ENCODE results near the gene RPE.

The RPE gene

GRCh38 chr2:210002158-210003157, at the start of gene RPE:
TSS of gene RPE (plus strand) at chr2:210002638. CDS start at chr2:210002662, 24 bp downstream.
- peak; percentile 91 to 96 for DNase-seq (ENCODE audit: low read depth in 2 of 2)

- DNase-seq (ENCODE audit: low read depth in 2 of 2) = no peak
Measured at GRCh38 chr2:209956271-209956670, 46.2 kb upstream of the RPE start.

- no peak for DNase-seq (ENCODE audit: low read depth in 2 of 2)
Measured at GRCh38 chr2:209958016-209958415, 44.4 kb upstream of the RPE start.

GRCh38 chr2:209960045-209960444, 42.4 kb upstream of the RPE start:
- no peak for DNase-seq (ENCODE audit: low read depth in 2 of 2)

- no peak for DNase-seq (ENCODE audit: low read depth in 2 of 2)
Measured at GRCh38 chr2:209960676-209961630, 41.5 kb upstream of the RPE start.

GRCh38 chr2:209965723-209966122, 36.7 kb upstream of the RPE start:
- DNase-seq (ENCODE audit: low read depth in 2 of 2) = no peak

- no peak for DNase-seq (ENCODE audit: low read depth in 2 of 2)
Measured at GRCh38 chr2:209969692-209970091, 32.7 kb upstream of the RPE start.

GRCh38 chr2:209970271-209970670, 32.2 kb upstream of the RPE start:
- no peak for DNase-seq (ENCODE audit: low read depth in 2 of 2)

GRCh38 chr2:209970711-209971110, 31.7 kb upstream of the RPE start:
- no peak for DNase-seq (ENCODE audit: low read depth in 2 of 2)

- DNase-seq (ENCODE audit: low read depth in 2 of 2) = no peak
Measured at GRCh38 chr2:209973328-209973727, 29.1 kb upstream of the RPE start.

- DNase-seq (ENCODE audit: low read depth in 2 of 2) = no peak
Measured at GRCh38 chr2:209974576-209974975, 27.9 kb upstream of the RPE start.

GRCh38 chr2:209976698-209977385, 25.6 kb upstream of the RPE start:
- no peak for DNase-seq (ENCODE audit: low read depth in 2 of 2)

- no peak for DNase-seq (ENCODE audit: low read depth in 2 of 2)
Measured at GRCh38 chr2:209977386-209978239, 24.8 kb upstream of the RPE start.

- no peak for DNase-seq (ENCODE audit: low read depth in 2 of 2)
Measured at GRCh38 chr2:209984291-209984690, 18.1 kb upstream of the RPE start.

- DNase-seq (ENCODE audit: low read depth in 2 of 2) = no peak
Measured at GRCh38 chr2:209985874-209986273, 16.6 kb upstream of the RPE start.

- no peak for DNase-seq (ENCODE audit: low read depth in 2 of 2)
Measured at GRCh38 chr2:209986415-209986814, 16.0 kb upstream of the RPE start.

- no peak for DNase-seq (ENCODE audit: low read depth in 2 of 2)
Measured at GRCh38 chr2:209988010-209988409, 14.4 kb upstream of the RPE start.

GRCh38 chr2:209990838-209991237, 11.6 kb upstream of the RPE start:
- no peak for DNase-seq (ENCODE audit: low read depth in 2 of 2)

GRCh38 chr2:209993968-209994367, 8.5 kb upstream of the RPE start:
- DNase-seq (ENCODE audit: low read depth in 2 of 2) = no peak

- DNase-seq (ENCODE audit: low read depth in 2 of 2) = no peak
Measured at GRCh38 chr2:209998596-209998995, 3.8 kb upstream of the RPE start.

Measured in stimulated activated CD8-positive, alpha-beta memory T cell treated with anti-CD3 and anti-CD28 coated beads, Interleukin-7, amount 100 ng/mL, for 4 hours (primary cell).